ENCODE results near the gene PRICKLE2. TPM values are rescaled to one million over a fixed set of nuclear protein-coding genes. Genes with fewer than 3 reads are reported as not detected.

Gene PRICKLE2
- total RNA-seq, 1 experiment from 2014 or later: 4.2 TPM

GRCh38 chr3:64214381-64215018, 10.8 kb downstream of the PRICKLE2 start:
- no peak overlapping the region for H3K4me3 Mint-ChIP-seq (ENCODE audit: unreplicated experiment)
- H3K9me3 Mint-ChIP-seq (ENCODE audit: unreplicated experiment): no peaks in the 10 kb centered on the region
- H3K27me3 ChIP-seq (replicated peaks; ENCODE audit: control insufficient read depth, insufficient read depth, low read length): no peaks in the 10 kb centered on the region
- BruUV-seq (replicated peaks): no TSS peak
- POLR2A ChIA-PET: no interaction called here
- no peaks in the 10 kb centered on the region for H3K9me3 ChIP-seq
- TF ChIP-seq, protein P1, sequence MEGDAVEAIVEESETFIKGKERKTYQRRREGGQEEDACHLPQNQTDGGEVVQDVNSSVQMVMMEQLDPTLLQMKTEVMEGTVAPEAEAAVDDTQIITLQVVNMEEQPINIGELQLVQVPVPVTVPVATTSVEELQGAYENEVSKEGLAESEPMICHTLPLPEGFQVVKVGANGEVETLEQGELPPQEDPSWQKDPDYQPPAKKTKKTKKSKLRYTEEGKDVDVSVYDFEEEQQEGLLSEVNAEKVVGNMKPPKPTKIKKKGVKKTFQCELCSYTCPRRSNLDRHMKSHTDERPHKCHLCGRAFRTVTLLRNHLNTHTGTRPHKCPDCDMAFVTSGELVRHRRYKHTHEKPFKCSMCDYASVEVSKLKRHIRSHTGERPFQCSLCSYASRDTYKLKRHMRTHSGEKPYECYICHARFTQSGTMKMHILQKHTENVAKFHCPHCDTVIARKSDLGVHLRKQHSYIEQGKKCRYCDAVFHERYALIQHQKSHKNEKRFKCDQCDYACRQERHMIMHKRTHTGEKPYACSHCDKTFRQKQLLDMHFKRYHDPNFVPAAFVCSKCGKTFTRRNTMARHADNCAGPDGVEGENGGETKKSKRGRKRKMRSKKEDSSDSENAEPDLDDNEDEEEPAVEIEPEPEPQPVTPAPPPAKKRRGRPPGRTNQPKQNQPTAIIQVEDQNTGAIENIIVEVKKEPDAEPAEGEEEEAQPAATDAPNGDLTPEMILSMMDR (IDR thresholded peaks at IDR 0.05; ENCODE audit: insufficient read depth in 1 of 2, low read depth in 1 of 2, low read length in 1 of 2, severe bottlenecking in 1 of 2, unreplicated experiment in 1 of 2): no peak
- DNase-seq: no peak
- no peaks in the 10 kb centered on the region for H3K27me3 Mint-ChIP-seq (ENCODE audit: insufficient read depth, unreplicated experiment)
- H3K4me1 Mint-ChIP-seq (ENCODE audit: low read depth, unreplicated experiment): peaks cover 7% of the 10 kb centered on the region
- no peak overlapping the region for H3K4me3 ChIP-seq (ENCODE audit: low read depth, low read length)
- intact Hi-C loops (cut with micrococcal nuclease; ENCODE audit: unreplicated experiment): no loop called here
- CTCF ChIA-PET: no interaction called here
- H3K27ac Mint-ChIP-seq (ENCODE audit: unreplicated experiment): no peak overlapping the region
- peaks cover 17% of the 10 kb centered on the region for H3K4me1 ChIP-seq
- no peaks in the 10 kb centered on the region for H3K36me3 Mint-ChIP-seq (ENCODE audit: insufficient read depth, unreplicated experiment)
- H3K36me3 ChIP-seq (ENCODE audit: control insufficient read depth, insufficient read depth, low read length): no peaks in the 10 kb centered on the region

GRCh38 chr3:64213962-64214379, 11.3 kb downstream of the PRICKLE2 start:
- no peaks in the 10 kb centered on the region for H3K9me3 Mint-ChIP-seq (ENCODE audit: unreplicated experiment)
- no peak for DNase-seq
- intact Hi-C loops (cut with micrococcal nuclease; ENCODE audit: unreplicated experiment): no loop called here
- Histone ChIP-seq H3K36me3 (ENCODE audit: control insufficient read depth, insufficient read depth, low read length) (no peaks in the 10 kb centered on the region), H3K9me3 (no peaks in the 10 kb centered on the region), H3K27me3 (replicated peaks; ENCODE audit: control insufficient read depth, insufficient read depth, low read length) (no peaks in the 10 kb centered on the region), H3K4me3 (ENCODE audit: low read depth, low read length) (no peak overlapping the region), H3K4me1 (peaks cover 19% of the 10 kb centered on the region)
- TF ChIP-seq, protein P1 (IDR thresholded peaks at IDR 0.05; ENCODE audit: insufficient read depth in 1 of 2, low read depth in 1 of 2, low read length in 1 of 2, severe bottlenecking in 1 of 2, unreplicated experiment in 1 of 2): no peak
- BruUV-seq (replicated peaks): no TSS peak
- H3K4me1 Mint-ChIP-seq (ENCODE audit: low read depth, unreplicated experiment): peaks cover 7% of the 10 kb centered on the region
- ChIA-PET POLR2A (no interaction called here), CTCF (no interaction called here)
- H3K27ac Mint-ChIP-seq (ENCODE audit: unreplicated experiment): no peak overlapping the region
- no peaks in the 10 kb centered on the region for H3K36me3 Mint-ChIP-seq (ENCODE audit: insufficient read depth, unreplicated experiment)
- no peak overlapping the region for H3K4me3 Mint-ChIP-seq (ENCODE audit: unreplicated experiment)
- no peaks in the 10 kb centered on the region for H3K27me3 Mint-ChIP-seq (ENCODE audit: insufficient read depth, unreplicated experiment)

DNA sequence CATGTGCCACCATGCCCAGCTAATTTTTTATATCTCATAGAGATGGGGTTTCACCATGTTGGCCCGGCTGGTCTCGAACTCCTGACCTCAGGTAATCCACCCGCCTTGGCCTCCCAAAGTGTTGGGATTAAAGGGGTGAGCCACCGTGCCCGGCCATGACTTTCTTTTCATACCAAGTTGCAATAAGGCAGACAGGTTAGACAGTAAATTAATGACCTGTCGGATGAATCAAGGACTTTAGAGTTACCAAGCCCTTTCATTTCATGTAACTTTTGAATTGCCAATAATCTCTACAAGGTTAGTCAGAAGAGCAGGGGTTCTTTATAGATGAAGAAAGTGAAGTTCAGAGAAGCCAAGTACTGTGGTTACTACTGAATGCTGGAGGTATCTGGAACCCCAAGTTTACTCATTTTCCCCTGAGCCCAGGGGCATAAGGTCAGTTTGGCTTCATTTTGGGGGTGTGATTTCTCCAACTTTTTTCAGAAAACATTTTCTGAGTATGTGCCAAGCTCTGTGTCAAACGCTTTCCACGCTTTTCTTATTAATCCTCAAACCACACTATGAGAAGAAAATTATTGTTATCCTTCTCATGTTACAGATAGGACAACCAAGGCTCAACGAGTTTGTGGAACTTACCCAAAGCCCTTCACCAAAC, 11.9 kb downstream of the PRICKLE2 start:
- peaks cover 19% of the 10 kb centered on the region for H3K4me1 ChIP-seq
- no peak overlapping the region for H3K27ac Mint-ChIP-seq (ENCODE audit: unreplicated experiment)
- no peaks in the 10 kb centered on the region for H3K9me3 ChIP-seq
- TF ChIP-seq, protein P1 (IDR thresholded peaks at IDR 0.05; ENCODE audit: insufficient read depth in 1 of 2, low read depth in 1 of 2, low read length in 1 of 2, severe bottlenecking in 1 of 2, unreplicated experiment in 1 of 2): no peak
- no TSS peak for BruUV-seq (replicated peaks)
- no peak for DNase-seq
- H3K27me3 Mint-ChIP-seq (ENCODE audit: insufficient read depth, unreplicated experiment): no peaks in the 10 kb centered on the region
- no peaks in the 10 kb centered on the region for H3K36me3 ChIP-seq (ENCODE audit: control insufficient read depth, insufficient read depth, low read length)
- ChIA-PET POLR2A (no interaction called here), CTCF (no interaction called here)
- H3K27me3 ChIP-seq (replicated peaks; ENCODE audit: control insufficient read depth, insufficient read depth, low read length): no peaks in the 10 kb centered on the region
- H3K36me3 Mint-ChIP-seq (ENCODE audit: insufficient read depth, unreplicated experiment): no peaks in the 10 kb centered on the region
- intact Hi-C loops (cut with micrococcal nuclease; ENCODE audit: unreplicated experiment): no loop called here
- no peaks in the 10 kb centered on the region for H3K9me3 Mint-ChIP-seq (ENCODE audit: unreplicated experiment)
- no peak overlapping the region for H3K4me3 ChIP-seq (ENCODE audit: low read depth, low read length)
- no peak overlapping the region for H3K4me3 Mint-ChIP-seq (ENCODE audit: unreplicated experiment)
- peaks cover 7% of the 10 kb centered on the region for H3K4me1 Mint-ChIP-seq (ENCODE audit: low read depth, unreplicated experiment)
